Sigmoid colon (tissue), 7 donors: ENCODE measurements around the gene SIAE. TPM values are rescaled to one million over a fixed set of nuclear protein-coding genes. Genes with fewer than 3 reads are reported as not detected.

ENCODE experiments used
- DNase-seq: peaks from one replicate; pipeline ENCODE4 v3.0.0-alpha.2; 2019
- H3K27ac ChIP-seq, 4 donors: fragments of 200-600 bp; sonication (generic); one replicate each; pipeline ENCODE4 v1.5.1; 2016 to 2019; ENCODE audit warnings: mild to moderate bottlenecking in 1 of 4
- H3K27me3 ChIP-seq, 3 donors: fragments of 200-600 bp; sonication (generic); one replicate each; pipeline ENCODE4 v1.5.1; 2019; ENCODE audit warnings: mild to moderate bottlenecking in 1 of 3
- H3K36me3 ChIP-seq, 4 donors: fragments of 200-600 bp; sonication (generic); one replicate each; pipeline ENCODE4 v1.5.1; 2016 to 2019
- H3K4me1 ChIP-seq, 4 donors: fragments of 200-600 bp; sonication (generic); one replicate each; pipeline ENCODE4 v1.5.1; 2017 to 2019
- H3K4me3 ChIP-seq, 4 donors: fragments of 200-600 bp; sonication (generic); one replicate each; pipeline ENCODE4 v1.5.1; 2017 to 2019; ENCODE audit warnings: mild to moderate bottlenecking in 2 of 4, moderate library complexity in 1 of 4
- H3K9me3 ChIP-seq, 4 donors: fragments of 200-600 bp in 3 of 4; sonication (generic) in 3 of 4; one replicate each; pipeline versions ENCODE4 v1.5.1 to v1.6.1; 2013 to 2019
- CTCF ChIP-seq, 4 experiments: fragments of 450-650 bp in 3 of 4; fragments of 200-600 bp in 1 of 4; IDR thresholded peaks; one replicate each; pipeline ENCODE4 v1.5.1; 2016 to 2019; ENCODE audit warnings: antibody characterized with exemption in 4 of 4, mild to moderate bottlenecking in 3 of 4, moderate library complexity in 2 of 4
- EP300 ChIP-seq, 4 donors: sonication (generic); formaldehyde crosslinking; IDR thresholded peaks; one replicate each; pipeline ENCODE4 v1.6.1; 2017; ENCODE audit warnings: antibody characterized with exemption in 4 of 4
- POLR2A ChIP-seq, 2 donors: fragments of 450-650 bp; IDR thresholded peaks; one replicate each; pipeline ENCODE4 v1.6.1; 2016; ENCODE audit warnings: antibody characterized with exemption in 2 of 2, mild to moderate bottlenecking in 2 of 2, moderate library complexity in 2 of 2
- POLR2AphosphoS5 ChIP-seq, 4 donors: sonication (generic); formaldehyde crosslinking; IDR thresholded peaks; one replicate each; pipeline ENCODE4 v1.6.1; 2017; ENCODE audit warnings: antibody characterized with exemption in 4 of 4
- WGBS, 2 donors: extraction: QIAGEN DNeasy Blood & Tissue Kit; methylation state at CpG; one replicate each; pipeline ENCODE4 v1.1.7; 2013; 5-methylcytosine and 5-hydroxymethylcytosine counted together
- intact Hi-C: fragments of 100-400 bp; cut with DNase I; formaldehyde crosslinking; loops from one replicate; pipeline ENCODE4 v1.15.1; 2023
- polyA plus RNA-seq, 3 donors: library from polyadenylated mRNA; stranded (reverse); fragments of 200-250 nt; gene quantifications; one replicate each; pipeline ENCODE4 v1.2.3, GENCODE V29; 2013
- total RNA-seq, 4 donors: library from RNA; depleted of rRNA; stranded (reverse); fragments of >200 nt; gene quantifications; one replicate each; pipeline ENCODE4 v1.1.0, GENCODE V29; 2016
- donor health status: healthy with polysubstance abuse.
- donor health status: Bipolar disorder and iron deficiency.
- donor health status: healthy.

SIAE gene
- total and polyA plus RNA-seq, 7 donors: 2.5 to 62.2 (median 7.2) TPM

- DNase-seq: no peak
- TF ChIP-seq EP300 (IDR thresholded peaks at IDR 0.05): no peak
- TF ChIP-seq CTCF (IDR thresholded peaks at IDR 0.05): no peak
- no peak for TF ChIP-seq POLR2AphosphoS5 (IDR thresholded peaks at IDR 0.05)
- no peak for TF ChIP-seq POLR2A (IDR thresholded peaks at IDR 0.05)
- H3K4me3 ChIP-seq: no peak overlapping the region
- WGBS, 2 donors: 79 to 94% methylated on average over 5 of the region's 5 CpGs
- H3K9me3 ChIP-seq: no peaks in the 10 kb centered on the region
- H3K36me3 ChIP-seq: peaks cover 0 to 38% (median 3%) of the 10 kb centered on the region in 4 donors
- H3K27me3 ChIP-seq: no peaks in the 10 kb centered on the region
- intact Hi-C loops: no loop called here
- H3K4me1 ChIP-seq: no peaks in the 10 kb centered on the region
- H3K27ac ChIP-seq: no peak overlapping the region
Measured at GRCh38 chr11:124657904-124658303, 15.6 kb downstream of the SIAE start.

GRCh38 chr11:124656774-124657630, 16.5 kb downstream of the SIAE start:
- Histone ChIP-seq H3K4me1 (no peaks in the 10 kb centered on the region), H3K27ac (no peak overlapping the region), H3K9me3 (no peaks in the 10 kb centered on the region), H3K36me3 (peaks cover 0 to 45% (median 3%) of the 10 kb centered on the region in 4 donors), H3K27me3 (no peaks in the 10 kb centered on the region), H3K4me3 (no peak overlapping the region)
- 84 to 90% methylated on average over 16 of the region's 16 CpGs for WGBS, 2 donors
- intact Hi-C loops: no loop called here
- no peak for DNase-seq
- TF ChIP-seq EP300 (IDR thresholded peaks at IDR 0.05) (no peak), CTCF (IDR thresholded peaks at IDR 0.05) (no peak), POLR2A (IDR thresholded peaks at IDR 0.05) (no peak), POLR2AphosphoS5 (IDR thresholded peaks at IDR 0.05) (no peak)

- Histone ChIP-seq H3K9me3 (no peaks in the 10 kb centered on the region), H3K27me3 (no peaks in the 10 kb centered on the region), H3K27ac (no peak overlapping the region), H3K36me3 (peaks cover 0 to 35% (median 4%) of the 10 kb centered on the region in 4 donors), H3K4me3 (no peak overlapping the region), H3K4me1 (peaks cover 0 to 4% (median 0%) of the 10 kb centered on the region in 4 donors)
- no peak for DNase-seq
- WGBS, 2 donors: 83 to 86% methylated on average over 6 of the region's 6 CpGs
- no peak for TF ChIP-seq CTCF (IDR thresholded peaks at IDR 0.05)
- no peak for TF ChIP-seq POLR2AphosphoS5 (IDR thresholded peaks at IDR 0.05)
- no peak for TF ChIP-seq EP300 (IDR thresholded peaks at IDR 0.05)
- TF ChIP-seq POLR2A (IDR thresholded peaks at IDR 0.05): no peak
- intact Hi-C loops: no loop called here
Measured at GRCh38 chr11:124648610-124649009, 24.9 kb downstream of the SIAE start.

GRCh38 chr11:124646148-124646547, 27.4 kb downstream of the SIAE start:
- intact Hi-C loops: no loop called here

More at GRCh38 chr11:124646148-124646547, 27.4 kb downstream of the SIAE start:
- H3K36me3 ChIP-seq: peaks cover 0 to 15% (median 1%) of the 10 kb centered on the region in 4 donors
- H3K9me3 ChIP-seq: no peaks in the 10 kb centered on the region
- WGBS, 2 donors: 79 to 84% methylated on average over 3 of the region's 3 CpGs
- no peak overlapping the region for H3K27ac ChIP-seq
- H3K4me3 ChIP-seq: no peak overlapping the region
- TF ChIP-seq POLR2AphosphoS5 (IDR thresholded peaks at IDR 0.05) (no peak), EP300 (IDR thresholded peaks at IDR 0.05) (no peak), POLR2A (IDR thresholded peaks at IDR 0.05) (no peak), CTCF (IDR thresholded peaks at IDR 0.05) (no peak)
- DNase-seq: no peak
- peaks cover 0 to 4% (median 0%) of the 10 kb centered on the region in 4 donors for H3K4me1 ChIP-seq
- H3K27me3 ChIP-seq: no peaks in the 10 kb centered on the region
